ENCODE data around the gene EPN1. TPM values are rescaled to one million over a fixed set of nuclear protein-coding genes. Genes with fewer than 3 reads are reported as not detected.

The EPN1 gene
- total and polyA plus RNA-seq, 2 of the 8 experiments (the other 6 are each of a cell fraction or from before 2014, with no cell fraction given), result 49.6 to 200 TPM

GRCh38 chr19:55698256-55698655, 23.2 kb downstream of the EPN1 start:
- Histone ChIP-seq H3K23ac (ENCODE audit: insufficient read length) (no peak overlapping the region), H3K79me1 (ENCODE audit: low read depth, low read length) (no peaks in the 10 kb centered on the region), H2AK5ac (ENCODE audit: low read depth, low read length) (no peak overlapping the region), H4K91ac (replicated peaks; ENCODE audit: insufficient read length, low read length) (no peak overlapping the region), H3K4me2 (ENCODE audit: insufficient read depth in 1 of 2, low read depth in 2 of 2, low read length in 2 of 2) (no peak overlapping the region), H3K4me1 (replicated peaks in 1 of 4; ENCODE audit: control insufficient read depth in 3 of 4, insufficient read depth in 4 of 4, low read length in 3 of 4) (no peaks in the 10 kb centered on the region; a peak in 1 of 7 replicates), H2BK5ac (ENCODE audit: low read depth, low read length) (no peak overlapping the region), H4K5ac (ENCODE audit: insufficient read length, low read depth, low read length) (no peak overlapping the region), H2BK15ac (ENCODE audit: low read length) (no peak overlapping the region), H2BK20ac (ENCODE audit: low read length) (no peak overlapping the region), H3K18ac (ENCODE audit: extremely low read depth, low read length) (no peak overlapping the region), H3K79me2 (ENCODE audit: control insufficient read depth in 1 of 2, insufficient read depth in 2 of 2, low read length in 2 of 2) (no peaks in the 10 kb centered on the region), H3K4me3 (ENCODE audit: extremely low read depth in 1 of 4, insufficient read depth in 2 of 4, low read depth in 3 of 4, low read length in 4 of 4) (no peak overlapping the region), H3K36me3 (ENCODE audit: control insufficient read depth in 2 of 4, insufficient read depth in 4 of 4, low read length in 3 of 4) (peaks cover 2 to 20% (median 11%) of the 10 kb centered on the region in 4 experiments; a peak in 6 of 8 replicates), H4K20me1 (replicated peaks in 1 of 2; ENCODE audit: control insufficient read depth in 1 of 2, insufficient read depth in 2 of 2, low read length in 2 of 2) (peaks cover 0 to 4% of the 10 kb centered on the region in 2 experiments), H3K27ac (ENCODE audit: low read depth, low read length) (no peak overlapping the region), H2BK12ac (ENCODE audit: low read depth, low read length) (no peak overlapping the region), H4K8ac (ENCODE audit: extremely low read depth, insufficient read depth, low read length) (no peak overlapping the region), H3K56ac (replicated peaks; ENCODE audit: insufficient read length, low read depth, low read length) (no peak overlapping the region), H3K9me3 (ENCODE audit: insufficient read depth in 2 of 2, low read depth in 1 of 2, low read length in 1 of 2) (peaks cover 0 to 7% of the 10 kb centered on the region in 2 experiments; a peak in 2 of 4 replicates), H2AFZ (ENCODE audit: low read length) (no peak overlapping the region), H3K23me2 (ENCODE audit: low read depth, low read length) (no peaks in the 10 kb centered on the region), H3K14ac (ENCODE audit: insufficient read length) (no peak overlapping the region), H3K27me3 (replicated peaks in 1 of 4; ENCODE audit: control insufficient read depth in 3 of 4, extremely low read depth in 1 of 4, insufficient read depth in 3 of 4, low read length in 3 of 4) (no peaks in the 10 kb centered on the region), H2BK120ac (replicated peaks; ENCODE audit: low read depth, low read length) (no peak overlapping the region), H3K4ac (replicated peaks; ENCODE audit: insufficient read length, low read depth, low read length) (no peak overlapping the region), H3K9ac (replicated peaks in 1 of 4; ENCODE audit: extremely low read depth in 1 of 4, low read depth in 3 of 4, low read length in 3 of 4) (no peak overlapping the region)
- CTCF ChIA-PET (ENCODE audit: partially characterized antibody), result interaction anchor here (1.2 kb wide), 1 partner anchor 14 kb away, joined by 4 read pairs; no protein-coding TSS in a partner anchor
- FAIRE-seq, result no peak
- WGBS, 2 experiments (ENCODE audit: extremely low coverage in 1 of 2, insufficient coverage in 1 of 2, insufficient read length in 1 of 2, insufficient replicate concordance in 2 of 2, low coverage in 1 of 2, low lambda C conversion rate in 2 of 2, missing lambda C conversion rate in 1 of 2), result 92% methylated on average over 16 of the region's 17 CpGs; no CpG with 5 or more reads in 1 of the 2 experiments
- POLR2A ChIA-PET (ENCODE audit: partially characterized antibody), result interaction anchor here (1.0 to 1.3 kb wide), 3 partner anchors 13 to 41 kb away, joined by 3 to 4 read pairs (median 3); no protein-coding TSS in a partner anchor
- DNase-seq (ENCODE audit: low read depth in 1 of 2, low spot score in 2 of 2), result no peak
- TF ChIP-seq CBX5 (IDR thresholded peaks at IDR 0.05; ENCODE audit: low read depth, low read length), result no peak
- TF ChIP-seq ATF3 (IDR thresholded peaks at IDR 0.05; ENCODE audit: insufficient read depth, low read depth, low read length), result no peak
- TF ChIP-seq GTF2F1 (IDR thresholded peaks at IDR 0.05; ENCODE audit: borderline replicate concordance, low read depth, low read length), result no peak
- no peak for TF ChIP-seq SIN3A (conservative IDR thresholded peaks at IDR 0.05 in 1 of 2, IDR thresholded peaks at IDR 0.05 in 1 of 2; ENCODE audit: low read depth in 1 of 2, low read length in 2 of 2)
- TF ChIP-seq CTCF (IDR thresholded peaks at IDR 0.05; ENCODE audit: control extremely low read depth in 1 of 3, insufficient read depth in 1 of 3, low read depth in 1 of 3, low read length in 3 of 3), result no peak
- no peak for TF ChIP-seq FOSL1 (IDR thresholded peaks at IDR 0.05; ENCODE audit: insufficient read depth, low read depth, low read length)
- no peak for TF ChIP-seq NRF1 (IDR thresholded peaks at IDR 0.05; ENCODE audit: low read depth, low read length)
- no peak for TF ChIP-seq E2F6 (IDR thresholded peaks at IDR 0.05)
- TF ChIP-seq SP2 (IDR thresholded peaks at IDR 0.05; ENCODE audit: low read length), result no peak
- no peak for TF ChIP-seq POU5F1 (IDR thresholded peaks at IDR 0.05; ENCODE audit: low read depth, low read length)

Data from H1 (cell line).